ENCODE results near the gene FEZ2. TPM values are rescaled to one million over a fixed set of nuclear protein-coding genes. Genes with fewer than 3 reads are reported as not detected.

FEZ2 gene
- polyA plus RNA-seq, 1 donor (not counting 4 experiments of a cell fraction or from before 2014, with no cell fraction given) = 56.2 TPM

GRCh38 chr2:36530178-36530982 lies 67.6 kb downstream of the FEZ2 start:
- no peaks in the 10 kb centered on the region for H3K27me3 ChIP-seq (ENCODE audit: control insufficient read depth, extremely low read depth, insufficient read depth, low read length)
- H3K4me3 ChIP-seq (ENCODE audit: control insufficient read depth in 2 of 3, extremely low read depth in 1 of 3, insufficient read depth in 2 of 3, low read depth in 1 of 3, low read length in 3 of 3) = no peak overlapping the region
- no peaks in the 10 kb centered on the region for H3K4me1 ChIP-seq (ENCODE audit: control insufficient read depth, extremely low read depth, insufficient read depth, low read length)
- H3K27ac ChIP-seq (ENCODE audit: control insufficient read depth, insufficient read depth, low read length) = no peak overlapping the region
- peaks cover 18 to 40% of the 10 kb centered on the region in 2 experiments for H3K36me3 ChIP-seq (ENCODE audit: control insufficient read depth in 2 of 2, extremely low read depth in 1 of 2, insufficient read depth in 2 of 2, low read length in 2 of 2)
- H3K79me2 ChIP-seq (ENCODE audit: control insufficient read depth, insufficient read depth, low read length) = no peaks in the 10 kb centered on the region
- H3K9me1 ChIP-seq (ENCODE audit: control insufficient read depth, extremely low read depth, insufficient read depth, low read length) = no peaks in the 10 kb centered on the region
- dilution Hi-C loops (cut with MboI; ENCODE audit: extremely low pct_ligation_motif_present, low sequenced_read_pairs) = no loop called here
- H4K20me1 ChIP-seq (ENCODE audit: control insufficient read depth, extremely low read depth, insufficient read depth, low read length) = no peaks in the 10 kb centered on the region
- H3K4me2 ChIP-seq (ENCODE audit: control insufficient read depth, extremely low read depth, insufficient read depth, low read depth, low read length) = no peak overlapping the region
- no peaks in the 10 kb centered on the region for H3K9me3 ChIP-seq (ENCODE audit: control insufficient read depth, low read depth, low read length)
- no peak for TF ChIP-seq EZH2 (IDR thresholded peaks at IDR 0.05; ENCODE audit: low read length)
- TF ChIP-seq, protein P1, sequence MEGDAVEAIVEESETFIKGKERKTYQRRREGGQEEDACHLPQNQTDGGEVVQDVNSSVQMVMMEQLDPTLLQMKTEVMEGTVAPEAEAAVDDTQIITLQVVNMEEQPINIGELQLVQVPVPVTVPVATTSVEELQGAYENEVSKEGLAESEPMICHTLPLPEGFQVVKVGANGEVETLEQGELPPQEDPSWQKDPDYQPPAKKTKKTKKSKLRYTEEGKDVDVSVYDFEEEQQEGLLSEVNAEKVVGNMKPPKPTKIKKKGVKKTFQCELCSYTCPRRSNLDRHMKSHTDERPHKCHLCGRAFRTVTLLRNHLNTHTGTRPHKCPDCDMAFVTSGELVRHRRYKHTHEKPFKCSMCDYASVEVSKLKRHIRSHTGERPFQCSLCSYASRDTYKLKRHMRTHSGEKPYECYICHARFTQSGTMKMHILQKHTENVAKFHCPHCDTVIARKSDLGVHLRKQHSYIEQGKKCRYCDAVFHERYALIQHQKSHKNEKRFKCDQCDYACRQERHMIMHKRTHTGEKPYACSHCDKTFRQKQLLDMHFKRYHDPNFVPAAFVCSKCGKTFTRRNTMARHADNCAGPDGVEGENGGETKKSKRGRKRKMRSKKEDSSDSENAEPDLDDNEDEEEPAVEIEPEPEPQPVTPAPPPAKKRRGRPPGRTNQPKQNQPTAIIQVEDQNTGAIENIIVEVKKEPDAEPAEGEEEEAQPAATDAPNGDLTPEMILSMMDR (optimal IDR thresholded peaks at IDR 0.05 in 1 of 3, IDR thresholded peaks at IDR 0.05 in 1 of 3, conservative IDR thresholded peaks at IDR 0.05 in 1 of 3; ENCODE audit: extremely low read depth in 1 of 3, insufficient read depth in 2 of 3, low read length in 3 of 3) = no peak
- FAIRE-seq = no peak
- no peak for DNase-seq (ENCODE audit: low read depth, low spot score)
- H3K9ac ChIP-seq (ENCODE audit: control insufficient read depth, extremely low read depth, insufficient read depth, low read length) = no peak overlapping the region
- no peak overlapping the region for H2AFZ ChIP-seq (ENCODE audit: control insufficient read depth, low read length)

- FAIRE-seq = no peak
Measured at GRCh38 chr2:36528766-36529392, 69.1 kb downstream of the FEZ2 start.

More at GRCh38 chr2:36528766-36529392, 69.1 kb downstream of the FEZ2 start:
- dilution Hi-C loops (cut with MboI; ENCODE audit: extremely low pct_ligation_motif_present, low sequenced_read_pairs) = no loop called here
- H3K27me3 ChIP-seq (ENCODE audit: control insufficient read depth, extremely low read depth, insufficient read depth, low read length) = no peaks in the 10 kb centered on the region
- H3K4me2 ChIP-seq (ENCODE audit: control insufficient read depth, extremely low read depth, insufficient read depth, low read depth, low read length) = no peak overlapping the region
- peaks cover 21 to 43% of the 10 kb centered on the region in 2 experiments for H3K36me3 ChIP-seq (ENCODE audit: control insufficient read depth in 2 of 2, extremely low read depth in 1 of 2, insufficient read depth in 2 of 2, low read length in 2 of 2)
- H3K79me2 ChIP-seq (ENCODE audit: control insufficient read depth, insufficient read depth, low read length) = no peaks in the 10 kb centered on the region
- no peak overlapping the region for H2AFZ ChIP-seq (ENCODE audit: control insufficient read depth, low read length)
- H4K20me1 ChIP-seq (ENCODE audit: control insufficient read depth, extremely low read depth, insufficient read depth, low read length) = no peaks in the 10 kb centered on the region
- no peak for DNase-seq (ENCODE audit: low read depth, low spot score)
- no peaks in the 10 kb centered on the region for H3K9me3 ChIP-seq (ENCODE audit: control insufficient read depth, low read depth, low read length)
- no peak for TF ChIP-seq EZH2 (IDR thresholded peaks at IDR 0.05; ENCODE audit: low read length)
- TF ChIP-seq, protein P1 (optimal IDR thresholded peaks at IDR 0.05 in 1 of 3, IDR thresholded peaks at IDR 0.05 in 1 of 3, conservative IDR thresholded peaks at IDR 0.05 in 1 of 3; ENCODE audit: extremely low read depth in 1 of 3, insufficient read depth in 2 of 3, low read length in 3 of 3) = no peak
- no peaks in the 10 kb centered on the region for H3K9me1 ChIP-seq (ENCODE audit: control insufficient read depth, extremely low read depth, insufficient read depth, low read length)
- no peak overlapping the region for H3K27ac ChIP-seq (ENCODE audit: control insufficient read depth, insufficient read depth, low read length)
- H3K9ac ChIP-seq (ENCODE audit: control insufficient read depth, extremely low read depth, insufficient read depth, low read length) = no peak overlapping the region
- peaks cover 3% of the 10 kb centered on the region for H3K4me1 ChIP-seq (ENCODE audit: control insufficient read depth, extremely low read depth, insufficient read depth, low read length)
- H3K4me3 ChIP-seq (ENCODE audit: control insufficient read depth in 2 of 3, extremely low read depth in 1 of 3, insufficient read depth in 2 of 3, low read depth in 1 of 3, low read length in 3 of 3) = no peak overlapping the region
